PC-3 (cell line): ENCODE results near the gene MACROD2.

Source experiments
- EZH2phosphoT487 ChIP-seq: fragments of 300-600 bp; sonication (generic); IDR thresholded peaks from 2 replicates; pipeline ENCODE4 v1.6.1; 2018; ENCODE audit warnings: mild to moderate bottlenecking, antibody characterized with exemption, low read length, borderline replicate concordance
- TF ChIP-seq, protein P1 (sequence below): fragments of 300-600 bp; sonication (generic); conservative IDR thresholded peaks from 2 replicates; pipeline ENCODE4 v1.5.1; 2017; ENCODE audit warnings: antibody characterized with exemption, low read depth, mild to moderate bottlenecking, low read length

DNA sequence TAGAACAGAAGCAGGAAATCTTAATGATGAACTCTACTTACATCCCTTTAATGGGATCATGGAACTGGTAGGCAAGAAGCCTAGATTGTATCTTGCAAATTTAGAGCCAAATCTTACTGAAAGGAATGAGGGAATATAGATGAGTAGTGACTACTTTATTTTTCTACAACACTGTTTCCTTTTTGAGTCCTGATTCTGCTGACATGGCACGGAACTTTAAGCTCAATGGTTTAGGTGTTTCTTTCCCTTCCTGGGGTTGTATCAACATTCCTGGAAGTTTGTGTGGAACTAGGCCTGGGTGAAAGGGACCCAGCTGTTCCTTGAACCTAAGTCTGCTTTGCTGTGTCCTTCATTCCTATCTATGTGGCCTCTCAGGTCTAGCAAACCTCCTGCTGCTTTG is 1047.4 kb downstream of the MACROD2 start:
- TF ChIP-seq, protein P1, sequence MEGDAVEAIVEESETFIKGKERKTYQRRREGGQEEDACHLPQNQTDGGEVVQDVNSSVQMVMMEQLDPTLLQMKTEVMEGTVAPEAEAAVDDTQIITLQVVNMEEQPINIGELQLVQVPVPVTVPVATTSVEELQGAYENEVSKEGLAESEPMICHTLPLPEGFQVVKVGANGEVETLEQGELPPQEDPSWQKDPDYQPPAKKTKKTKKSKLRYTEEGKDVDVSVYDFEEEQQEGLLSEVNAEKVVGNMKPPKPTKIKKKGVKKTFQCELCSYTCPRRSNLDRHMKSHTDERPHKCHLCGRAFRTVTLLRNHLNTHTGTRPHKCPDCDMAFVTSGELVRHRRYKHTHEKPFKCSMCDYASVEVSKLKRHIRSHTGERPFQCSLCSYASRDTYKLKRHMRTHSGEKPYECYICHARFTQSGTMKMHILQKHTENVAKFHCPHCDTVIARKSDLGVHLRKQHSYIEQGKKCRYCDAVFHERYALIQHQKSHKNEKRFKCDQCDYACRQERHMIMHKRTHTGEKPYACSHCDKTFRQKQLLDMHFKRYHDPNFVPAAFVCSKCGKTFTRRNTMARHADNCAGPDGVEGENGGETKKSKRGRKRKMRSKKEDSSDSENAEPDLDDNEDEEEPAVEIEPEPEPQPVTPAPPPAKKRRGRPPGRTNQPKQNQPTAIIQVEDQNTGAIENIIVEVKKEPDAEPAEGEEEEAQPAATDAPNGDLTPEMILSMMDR, result no peak
- no peak for TF ChIP-seq EZH2phosphoT487
